Activated CD4-positive, alpha-beta T cell treated with anti-CD3 and anti-CD28 coated beads for 4 hours (primary cell): ENCODE measurements around the gene SMR3A.

Source experiments
- DNase-seq, 2 donors: peaks; one replicate each; pipeline ENCODE4 v3.0.0-alpha.2; 2020

Gene SMR3A

DNA sequence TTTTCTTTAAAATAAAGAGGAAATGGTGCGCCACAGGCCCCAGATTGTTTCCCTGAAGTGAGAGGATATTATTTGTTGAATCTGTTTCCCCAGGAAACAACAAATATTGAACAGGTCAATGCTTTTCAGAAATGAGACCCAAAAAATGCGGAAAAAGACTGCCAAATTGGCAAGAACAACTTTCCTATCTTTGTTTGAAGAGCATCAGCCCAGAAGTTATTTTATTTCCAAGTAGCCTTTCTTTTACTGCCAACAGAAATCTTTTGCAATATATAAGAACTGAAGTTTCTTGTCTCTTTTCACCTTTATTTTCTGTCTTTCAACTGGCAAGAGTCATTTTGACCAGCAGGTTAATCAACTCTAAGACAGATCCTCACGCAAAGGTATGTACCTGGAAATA is at the start of gene SMR3A:
Gene SMR3A (plus strand): TSS at position 301 of the 400 bp plus-strand sequence. CDS start 1,356 bp downstream, outside the sequence.
- no peak for DNase-seq

DNA sequence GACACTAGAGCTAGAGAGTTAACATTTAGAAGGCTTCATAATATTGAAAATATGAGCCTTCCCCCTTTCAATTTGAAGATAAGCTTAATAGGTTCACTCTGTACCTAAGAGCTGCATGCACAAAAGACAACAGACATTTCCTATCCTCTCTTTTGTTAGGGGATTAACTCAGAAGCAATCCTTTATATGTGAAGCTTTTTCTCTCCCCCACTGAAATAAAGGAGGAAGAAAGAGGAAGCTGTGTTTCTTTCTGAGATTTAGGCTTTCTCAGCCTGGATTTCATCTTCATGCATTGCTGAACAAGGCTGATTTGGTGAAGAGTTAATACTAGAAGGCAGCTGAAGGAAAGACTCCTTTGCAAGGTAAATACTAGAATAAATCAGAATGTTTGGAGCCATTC is 46.8 kb upstream of the SMR3A start:
- no peak for DNase-seq

DNA sequence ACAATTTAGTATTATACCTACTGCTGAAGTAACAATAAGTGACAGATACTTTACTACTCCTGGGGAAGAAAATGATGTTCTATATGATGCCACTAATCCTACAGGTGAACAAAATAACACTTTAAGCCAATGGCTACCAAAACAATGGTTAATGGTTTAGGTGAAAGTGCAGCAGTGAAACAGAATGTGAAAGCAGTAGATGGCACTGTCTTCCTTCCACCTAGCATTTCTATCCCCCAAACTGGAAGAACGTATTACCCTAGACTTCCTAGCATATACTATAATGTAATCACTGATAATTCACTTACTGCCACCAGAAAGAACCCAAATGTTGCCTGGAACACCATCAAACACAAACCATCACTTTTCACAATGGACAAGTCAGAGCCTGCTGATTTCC is 44.6 kb upstream of the SMR3A start:
- DNase-seq = no peak

DNA sequence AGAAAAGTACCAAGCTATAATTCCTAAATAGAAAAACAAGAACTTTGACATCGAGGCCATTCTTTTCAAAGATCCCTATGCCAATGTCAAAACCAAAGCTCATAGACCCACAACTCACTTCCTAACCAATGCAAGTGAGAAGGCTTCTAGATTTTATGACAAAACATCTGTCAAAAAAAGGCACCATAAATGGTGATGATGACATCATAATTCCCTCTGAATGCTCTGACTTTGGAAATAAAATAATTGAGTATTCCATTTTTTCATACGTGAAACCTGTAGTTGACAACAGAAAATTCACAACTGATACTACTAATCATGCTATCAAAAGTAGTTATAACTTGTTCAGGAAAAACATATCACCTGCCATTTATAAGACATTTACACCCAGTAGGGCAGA is 34.5 kb upstream of the SMR3A start:
- DNase-seq = no peak

DNA sequence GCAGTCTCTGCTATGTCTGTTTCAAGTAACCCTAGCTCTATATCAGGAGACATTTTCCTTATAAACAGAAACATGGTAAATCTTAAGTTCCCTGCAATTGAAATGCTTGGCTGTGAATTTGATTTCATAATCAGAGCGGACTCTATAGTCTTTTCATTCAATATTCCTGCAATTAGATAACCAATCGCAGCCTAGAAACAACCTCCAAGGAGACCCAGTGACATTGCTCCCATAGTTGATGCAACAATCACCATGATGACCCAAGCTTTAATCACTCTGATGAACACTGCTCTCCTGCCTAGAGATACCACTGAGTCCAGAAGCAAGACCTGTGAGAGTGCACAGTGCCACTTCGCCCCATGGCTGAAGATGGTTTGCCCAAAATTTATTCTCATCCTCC is 25.9 kb upstream of the SMR3A start, which contains the start of gene CABS1:
Gene CABS1 (plus strand): TSS at position 301 of the 400 bp plus-strand sequence. CDS start 59 bp downstream, at position 360.
- no peak for DNase-seq

DNA sequence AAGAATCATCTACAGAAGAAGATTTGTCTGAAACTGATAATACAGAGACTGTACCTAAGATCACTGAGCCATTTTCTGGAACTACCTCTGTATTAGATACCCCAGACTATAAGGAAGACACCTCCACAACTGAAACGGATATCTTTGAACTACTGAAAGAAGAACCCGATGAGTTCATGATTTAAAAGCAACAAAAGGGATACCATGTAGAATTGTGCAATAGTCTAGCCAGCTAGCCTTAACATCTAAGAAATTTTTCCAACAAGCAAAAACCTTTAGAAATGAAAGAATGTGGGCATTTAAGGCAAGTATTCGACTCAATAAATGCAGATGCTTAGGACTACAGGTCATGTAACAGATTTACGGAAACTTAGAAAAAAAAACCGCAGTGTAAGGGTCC is 24.5 kb upstream of the SMR3A start:
- DNase-seq = no peak

DNA sequence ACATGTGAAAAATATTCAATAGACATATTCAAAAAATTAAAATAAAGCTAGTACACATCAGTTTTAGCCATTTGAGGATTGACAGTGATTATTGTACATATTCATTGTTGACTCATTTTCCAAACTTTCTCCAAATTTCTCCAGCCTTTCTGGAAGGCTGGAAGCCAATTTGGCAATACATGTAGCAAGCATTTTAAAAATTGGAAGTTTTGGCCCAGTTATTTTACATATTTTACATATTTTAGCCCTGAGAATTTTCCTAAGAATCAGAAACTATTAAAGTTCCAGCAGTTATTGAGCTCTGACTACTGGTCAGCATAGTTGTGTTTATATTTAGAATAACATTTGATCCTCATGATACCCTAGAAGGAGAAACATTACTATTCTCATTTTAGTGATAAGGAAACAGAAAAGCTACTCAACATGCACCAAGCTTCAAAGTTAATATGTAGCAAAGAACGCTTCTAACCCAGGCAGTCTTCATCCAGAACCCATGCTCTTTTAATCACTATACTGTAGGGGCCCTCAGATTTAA is 22.6 kb upstream of the SMR3A start:
- no peak for DNase-seq

DNA sequence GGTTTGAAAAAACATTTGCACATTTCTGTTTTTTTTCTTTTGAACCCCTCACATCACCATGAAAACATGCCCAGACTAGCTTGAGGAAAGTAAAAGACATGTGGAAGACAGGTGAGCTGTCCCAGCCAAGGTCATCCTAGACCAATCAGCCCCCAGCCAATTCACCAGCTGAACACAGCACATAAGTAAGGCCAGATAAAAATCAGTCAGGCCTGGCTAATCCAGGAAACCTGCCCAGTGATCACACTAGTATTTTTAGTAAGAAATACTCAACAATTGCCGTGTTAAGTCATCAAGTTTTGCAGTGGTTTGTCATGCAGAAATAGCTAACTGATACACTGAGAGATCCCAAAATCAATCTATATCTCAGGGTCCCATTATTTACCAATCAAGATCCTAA is 4.4 kb upstream of the SMR3A start:
- DNase-seq = no peak

DNA sequence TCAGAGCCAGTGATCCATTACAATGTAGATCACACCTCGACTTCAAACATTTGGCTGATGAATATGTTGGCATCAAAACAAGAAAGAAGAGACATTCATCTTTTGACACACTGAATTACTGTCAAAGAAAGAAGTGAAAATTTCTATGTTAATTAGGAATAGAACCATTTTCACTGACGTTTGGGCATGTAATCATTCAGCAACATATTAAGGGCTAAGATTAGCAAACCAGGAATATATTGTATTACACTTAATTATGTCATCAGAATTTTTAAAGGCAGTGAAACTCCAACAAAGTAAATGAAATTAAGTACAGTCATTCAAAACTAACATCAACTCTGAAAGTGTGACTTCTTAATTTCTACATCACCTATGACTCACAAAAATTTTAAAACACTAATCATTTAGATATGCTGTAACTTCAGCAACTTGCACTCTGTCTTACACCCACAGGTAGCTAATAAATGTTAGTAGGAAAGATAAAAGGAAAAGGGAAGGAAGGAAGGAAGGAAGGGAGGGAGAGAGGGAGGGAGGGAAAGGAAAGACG is 1.4 kb upstream of the SMR3A start:
- DNase-seq = no peak

DNA sequence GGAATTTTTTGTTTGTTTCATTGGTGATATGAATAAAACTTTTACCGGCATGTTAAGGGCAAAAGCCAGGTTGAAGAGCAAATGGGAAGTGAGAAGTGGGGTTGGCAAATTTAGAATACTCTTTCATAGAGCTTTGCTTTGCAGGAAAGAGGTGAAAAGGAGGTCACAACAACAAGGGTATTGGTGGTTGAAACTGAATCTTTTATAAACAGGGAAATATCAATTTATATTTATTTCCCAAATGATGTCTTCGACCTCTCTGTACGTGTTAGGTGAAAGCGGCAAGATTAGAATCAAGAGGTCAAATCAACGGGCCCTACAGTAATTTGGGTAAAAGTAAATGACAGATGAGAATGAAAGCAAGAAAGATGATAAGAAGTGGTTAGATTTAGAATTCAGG is 3.4 kb downstream of the SMR3A start:
- no peak for DNase-seq

DNA sequence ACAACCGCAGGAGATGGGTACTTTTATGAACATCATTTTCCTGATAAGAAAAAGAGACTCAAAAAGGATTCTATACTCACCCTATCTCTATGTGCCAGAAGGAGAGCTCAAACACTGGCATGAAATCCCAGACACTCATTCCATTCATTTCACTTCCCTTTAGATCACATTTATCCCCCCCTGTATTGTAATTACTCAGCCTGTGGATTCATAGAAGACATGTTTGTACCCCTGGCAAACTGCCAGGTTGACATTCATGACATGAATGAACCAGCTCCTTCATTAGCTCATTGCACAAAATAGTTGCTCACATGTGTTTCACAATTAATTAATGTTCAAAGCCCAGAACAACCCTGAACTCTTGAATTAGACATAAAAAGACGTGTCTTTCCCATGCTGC is 4.9 kb downstream of the SMR3A start:
- DNase-seq = no peak

DNA sequence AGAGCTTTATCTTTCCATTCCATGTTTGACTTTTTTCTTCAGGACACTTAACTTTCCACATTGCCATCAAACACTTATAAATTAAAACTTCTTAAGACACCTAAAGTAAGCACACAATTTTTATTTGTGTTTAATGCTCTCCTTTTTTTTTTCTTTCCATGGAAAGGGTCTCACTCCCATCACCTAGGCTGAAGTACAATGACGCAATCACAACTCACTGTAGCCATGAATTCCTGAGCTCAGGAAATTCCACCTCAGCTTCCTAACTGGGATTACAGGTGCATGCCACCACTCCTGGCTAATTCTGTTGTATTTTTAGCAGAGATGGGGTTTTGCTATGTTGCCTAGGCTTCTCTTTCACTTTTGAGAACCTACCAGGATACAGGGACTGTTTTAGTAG is 7.3 kb downstream of the SMR3A start:
- no peak for DNase-seq

DNA sequence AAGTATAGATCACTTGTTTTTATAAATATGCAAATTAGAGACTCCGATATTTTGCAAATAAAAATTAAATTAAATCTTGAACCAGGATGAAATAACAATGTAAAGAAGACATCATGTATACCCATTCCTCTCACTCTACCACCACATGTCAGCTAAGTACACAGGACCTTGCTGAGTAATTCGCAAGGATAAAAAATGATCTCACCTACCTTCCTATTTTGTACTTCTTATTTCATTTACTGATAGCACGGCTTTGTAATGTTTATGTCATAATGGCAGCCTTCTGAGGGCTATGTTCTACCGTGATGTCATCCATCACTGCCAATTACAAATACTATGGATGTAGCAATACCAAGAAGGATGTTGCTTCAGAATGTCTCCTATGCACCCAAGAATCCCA is 11.4 kb downstream of the SMR3A start:
- no peak for DNase-seq

DNA sequence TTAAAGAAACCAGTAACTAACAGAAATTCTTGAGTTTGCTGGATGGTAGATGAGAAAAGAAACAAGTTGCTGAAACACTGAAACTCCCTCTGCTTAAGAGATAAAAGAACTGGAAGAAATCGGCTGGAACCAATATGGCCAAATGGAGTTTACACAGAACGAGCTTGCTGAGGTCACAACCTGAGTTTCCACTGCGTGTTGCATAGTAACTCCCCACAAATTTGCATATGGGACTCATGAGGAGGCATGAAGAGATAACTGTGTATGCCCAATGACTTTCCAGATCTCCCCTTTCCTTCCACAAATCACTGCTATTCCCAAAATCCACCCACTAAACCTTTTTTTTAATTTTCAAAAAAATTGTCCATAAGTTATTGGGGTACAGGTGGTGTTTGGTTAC is 12.2 kb downstream of the SMR3A start:
- DNase-seq = no peak

DNA sequence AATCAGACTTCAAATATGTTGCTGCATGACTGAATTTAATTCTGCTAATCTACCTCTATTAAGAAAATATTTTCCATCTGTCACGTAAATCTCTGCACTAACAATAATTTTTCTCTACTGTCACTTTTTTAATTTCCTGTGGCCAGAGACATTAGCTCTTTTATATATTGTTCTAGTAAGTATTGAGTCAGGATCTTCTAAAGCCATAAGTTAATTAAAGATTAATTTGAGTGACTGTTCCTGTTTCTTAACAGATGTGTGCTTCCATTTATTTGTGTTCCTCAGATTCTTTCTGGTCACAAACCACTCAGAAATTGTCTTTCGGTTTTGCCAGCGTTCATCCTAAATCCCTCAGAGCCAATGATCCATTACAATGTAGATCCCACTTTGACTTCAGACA is 20.0 kb downstream of the SMR3A start:
- no peak for DNase-seq

DNA sequence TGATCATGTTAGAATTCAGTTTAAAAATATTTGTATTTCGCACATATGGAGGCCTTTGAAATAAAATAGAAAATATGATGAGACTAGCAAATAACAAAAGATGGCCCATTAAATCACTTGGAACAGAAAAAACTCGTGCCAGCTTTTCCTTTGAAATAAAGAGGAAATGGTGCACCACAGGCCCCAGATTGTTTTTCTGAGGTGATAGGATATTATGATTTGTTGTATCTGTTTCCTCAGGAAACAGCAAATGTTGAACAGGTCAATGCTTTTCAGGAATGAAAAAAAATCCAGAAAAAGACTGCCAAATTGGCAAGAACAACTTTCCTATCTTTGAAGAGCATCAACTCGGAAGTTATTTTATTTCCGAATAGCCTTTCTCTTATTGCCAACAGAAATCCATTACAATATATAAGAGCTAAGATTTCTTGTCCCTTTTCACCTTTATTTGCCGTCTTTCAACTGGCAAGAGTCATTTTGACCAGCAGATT is 22.2 kb downstream of the SMR3A start, which contains the start of gene SMR3B:
Gene SMR3B (plus strand): TSS at position 441 of the 491 bp plus-strand sequence. CDS start 1,380 bp downstream, outside the sequence.
- DNase-seq = no peak

DNA sequence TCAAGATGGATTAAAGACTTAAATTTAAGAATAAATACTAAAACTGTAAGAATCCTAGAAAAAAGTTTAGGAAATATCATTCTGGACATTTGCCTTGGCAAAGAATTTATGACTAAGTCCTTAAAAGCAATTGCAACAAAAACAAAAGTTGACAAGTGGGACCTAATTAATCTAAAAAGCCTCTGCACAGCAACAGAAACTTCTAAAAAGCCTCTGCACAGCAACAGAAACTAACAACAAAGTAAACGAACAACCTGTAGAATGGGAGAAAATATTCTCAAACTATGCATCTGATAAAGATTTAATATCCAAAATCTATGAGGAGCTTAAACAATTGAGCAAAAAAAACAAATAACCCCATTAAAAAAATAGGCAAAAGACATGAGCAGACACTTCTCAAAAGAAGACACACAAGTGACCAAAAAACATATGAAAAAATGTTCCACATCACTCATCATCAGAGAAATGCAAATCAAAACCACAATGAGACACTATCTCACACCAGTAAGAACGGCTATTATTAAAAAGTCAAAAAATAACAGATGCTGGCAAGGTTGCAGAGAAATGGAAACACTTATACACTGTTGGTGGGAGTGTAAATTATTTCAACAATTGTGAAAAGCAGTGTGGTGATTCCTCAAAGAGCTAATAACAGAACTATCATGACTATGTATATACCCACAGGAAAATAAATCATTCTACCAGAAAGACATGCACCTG is 31.7 kb downstream of the SMR3A start:
- DNase-seq = no peak

DNA sequence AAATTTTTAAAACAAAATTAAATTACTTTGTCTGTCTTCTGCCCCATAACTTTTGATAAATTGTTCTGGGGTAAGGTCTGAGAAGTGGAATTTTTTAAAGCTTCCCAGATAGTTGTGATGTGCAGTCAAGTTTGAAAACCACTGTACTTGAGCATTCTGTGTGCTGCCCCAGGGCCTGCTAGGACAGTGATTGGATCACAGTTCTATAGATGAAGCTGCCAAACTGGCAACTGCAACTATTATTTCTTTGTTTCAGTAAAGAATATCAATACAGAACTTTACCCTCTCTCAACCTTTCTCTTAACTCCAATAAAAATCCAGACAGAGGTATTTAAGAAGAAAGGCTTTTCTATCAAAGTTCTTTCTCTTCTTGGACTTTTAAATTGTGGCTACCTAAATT is 37.0 kb downstream of the SMR3A start, which contains the start of gene OPRPN:
Gene OPRPN (plus strand): TSS at position 361 of the 400 bp plus-strand sequence. CDS start 1,346 bp downstream, outside the sequence.
- no peak for DNase-seq

DNA sequence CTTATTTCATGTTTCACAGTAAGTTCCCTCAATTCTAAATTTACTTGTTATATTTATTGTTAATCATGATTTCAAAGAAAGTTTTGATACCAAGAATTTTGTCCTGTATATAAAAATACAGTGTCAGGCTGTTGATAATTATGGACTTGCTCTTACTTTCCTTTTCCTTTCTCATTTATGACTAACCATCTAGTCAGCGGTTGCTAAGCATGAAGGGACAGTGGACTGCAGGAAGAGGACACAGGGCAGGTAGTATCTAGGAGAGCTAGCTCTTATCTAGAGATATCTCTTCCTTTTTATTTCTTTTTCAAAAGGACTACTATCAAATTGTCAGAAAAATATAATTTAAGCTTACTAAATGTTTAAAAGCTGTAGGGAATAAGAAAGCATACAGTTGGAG is 38.8 kb downstream of the SMR3A start:
- DNase-seq = no peak

DNA sequence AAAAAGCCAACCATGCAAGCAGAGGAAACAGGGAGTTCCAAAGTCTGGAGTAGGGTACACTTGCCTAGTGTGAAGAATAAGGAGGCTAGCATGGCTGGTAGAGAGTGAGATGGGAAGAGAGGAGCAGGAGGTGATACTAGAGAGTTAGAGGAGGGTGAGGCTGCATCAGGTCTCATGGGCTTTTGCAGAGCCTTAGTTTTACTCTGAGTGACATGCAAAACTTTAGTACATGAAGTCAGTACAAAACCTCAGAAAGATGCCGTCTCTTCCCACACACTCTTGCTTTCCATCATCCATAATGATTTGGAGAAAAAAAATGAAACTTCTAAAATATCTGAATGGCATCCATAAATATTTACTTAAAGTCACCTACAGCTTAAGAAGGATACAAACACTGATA is 42.2 kb downstream of the SMR3A start:
- DNase-seq = no peak

DNA sequence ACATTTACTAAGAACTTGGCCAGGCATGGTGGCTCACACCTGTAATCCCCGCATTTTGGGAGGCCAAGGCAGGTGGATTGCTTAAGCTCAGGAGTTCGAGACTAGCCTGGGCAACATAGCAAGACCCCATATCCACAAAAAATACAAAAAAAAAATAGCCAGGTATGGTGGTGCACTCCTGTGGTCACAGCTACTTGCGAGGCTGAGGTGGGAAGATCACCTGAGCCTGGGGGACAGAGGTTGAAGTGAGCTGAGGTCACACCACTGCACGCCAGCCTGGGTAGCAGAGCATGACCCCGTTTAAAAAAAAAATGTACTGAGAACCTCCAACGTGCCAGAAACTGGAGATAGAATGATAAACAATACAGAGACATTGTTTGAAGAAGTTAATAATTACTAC is 45.2 kb downstream of the SMR3A start:
- no peak for DNase-seq
